A549 (cell line): ENCODE measurements around the gene NIT1. TPM values are rescaled to one million over a fixed set of nuclear protein-coding genes. Genes with fewer than 3 reads are reported as not detected.

ENCODE experiments used
- ATAC-seq, 2 experiments: fragments of 200-7000 bp in 1 of 2; fragments of >200 bp in 1 of 2; cut with Nextera tagmentation in 1 of 2; cut with Tn5 transposase in 1 of 2; 3 replicates each; pipeline versions ENCODE4 v1.8.0 to v1.9.1; 2018 to 2020; ENCODE audit warnings: mild to moderate bottlenecking in 1 of 2, moderate library complexity in 1 of 2
- CTCF ChIA-PET: fragments of 300-600 bp; sonication (Branson Sonifier 250); formaldehyde crosslinking; extraction: SDS; loops from one replicate; lab custom pipeline; 2021; ENCODE audit warnings: antibody characterized with exemption, inconsistent platforms; lab: Yijun Ruan, JAX
- POLR2A ChIA-PET: fragments of 350-600 bp; formaldehyde crosslinking; extraction: SDS; loops from one replicate; lab custom pipeline; 2021; ENCODE audit warnings: antibody characterized with exemption, inconsistent platforms; lab: Yijun Ruan, JAX
- DNase-seq, 2 experiments: peaks; one replicate each; pipeline versions ENCODE4 v3.0.0 to v3.0.0-alpha.2; 2011 to 2016; ENCODE audit warnings: low read depth in 1 of 2, low spot score in 1 of 2
- FAIRE-seq: peaks from 2 replicates; lab custom pipeline; 2011; peaks lifted over from hg19 to GRCh38; lab: Jason Lieb, UNC
- H3K27ac ChIP-seq, 2 experiments: fragments of >200 bp; sonication (Bioruptor Twin); formaldehyde crosslinking; 3 replicates each; pipeline ENCODE4 v1.5.1; 2016 to 2017
- H3K4me1 ChIP-seq: fragments of >200 bp; sonication (Bioruptor Twin); formaldehyde crosslinking; 3 replicates; pipeline ENCODE4 v1.6.1; 2016
- H3K4me2 ChIP-seq: fragments of >200 bp; sonication (Bioruptor Twin); formaldehyde crosslinking; 3 replicates; pipeline ENCODE4 v1.6.1; 2016
- H3K4me3 ChIP-seq: fragments of >200 bp; sonication (Bioruptor Twin); formaldehyde crosslinking; 3 replicates; pipeline ENCODE4 v1.5.1; 2016
- H3K9me3 ChIP-seq: fragments of >200 bp; sonication (Bioruptor Twin); formaldehyde crosslinking; 3 replicates; pipeline ENCODE4 v1.6.1; 2016
- CBX8 ChIP-seq: fragments of 200-600 bp; sonication (generic); IDR thresholded peaks from 2 replicates; pipeline ENCODE4 v1.6.1; 2016
- CTCF ChIP-seq: fragments of >200 bp; sonication (Bioruptor Twin); formaldehyde crosslinking; IDR thresholded peaks from 3 replicates; pipeline ENCODE4 v1.5.1; 2016
- E2F6 ChIP-seq: IDR thresholded peaks from 2 replicates; pipeline ENCODE4 v1.6.1; 2012; ENCODE audit warnings: low read depth, borderline replicate concordance
- FOXS1 ChIP-seq: fragments of 250-450 bp; sonication (Bioruptor Pico); IDR thresholded peaks from 2 replicates; pipeline ENCODE4 v1.5.0; 2020; ENCODE audit warnings: mild to moderate bottlenecking, moderate library complexity
- HDAC2 ChIP-seq: fragments of 200-600 bp; sonication (generic); IDR thresholded peaks from 2 replicates; pipeline ENCODE4 v1.6.1; 2016
- HMGXB4 ChIP-seq: fragments of 250-450 bp; sonication (Bioruptor Pico); IDR thresholded peaks from 2 replicates; pipeline ENCODE4 v1.5.0; 2021; ENCODE audit warnings: mild to moderate bottlenecking, moderate library complexity, borderline replicate concordance
- HOXA7 ChIP-seq: fragments of 250-450 bp; sonication (Bioruptor Pico); IDR thresholded peaks from 2 replicates; pipeline ENCODE4 v1.5.0; 2020; ENCODE audit warnings: mild to moderate bottlenecking, moderate library complexity
- MAFK ChIP-seq: fragments of 450-650 bp; IDR thresholded peaks from 2 replicates; pipeline ENCODE4 v1.6.1; 2014; ENCODE audit not compliant: partially characterized antibody
- POLR2A ChIP-seq: IDR thresholded peaks from 2 replicates; pipeline ENCODE4 v1.6.1; 2012; ENCODE audit warnings: mild to moderate bottlenecking, low read length
- RAD21 ChIP-seq, 2 experiments: fragments of >200 bp in 1 of 2; sonication (Bioruptor Twin) in 1 of 2; formaldehyde crosslinking in 1 of 2; IDR thresholded peaks in 1 of 2; conservative IDR thresholded peaks in 1 of 2; 2 replicates in 1 of 2; 3 replicates in 1 of 2; pipeline ENCODE4 v1.6.1; 2012 to 2018; ENCODE audit warnings: inconsistent platforms in 1 of 2
- RFX5 ChIP-seq: fragments of 450-650 bp; IDR thresholded peaks from 2 replicates; pipeline ENCODE4 v1.7.1; 2014; ENCODE audit warnings: antibody characterized with exemption, mild to moderate bottlenecking, moderate library complexity
- SMC3 ChIP-seq: fragments of >200 bp; sonication (Bioruptor Twin); formaldehyde crosslinking; IDR thresholded peaks from 3 replicates; pipeline ENCODE4 v1.6.1; 2018; ENCODE audit warnings: inconsistent platforms
- SREBF2 ChIP-seq: fragments of 450-650 bp; IDR thresholded peaks from 2 replicates; pipeline ENCODE4 v1.6.1; 2014; ENCODE audit warnings: mild to moderate bottlenecking, moderate library complexity
- TFCP2L1 ChIP-seq: fragments of 250-450 bp; sonication (Bioruptor Pico); IDR thresholded peaks from 2 replicates; pipeline ENCODE4 v1.5.0; 2021; ENCODE audit warnings: mild to moderate bottlenecking
- USF2 ChIP-seq: fragments of 450-650 bp; IDR thresholded peaks from 2 replicates; pipeline ENCODE4 v1.6.1; 2014; ENCODE audit warnings: antibody characterized with exemption
- ZC3H11A ChIP-seq: fragments of 450-650 bp; IDR thresholded peaks from 2 replicates; pipeline ENCODE4 v1.6.1; 2014; ENCODE audit warnings: antibody characterized with exemption, mild to moderate bottlenecking
- ZNF302 ChIP-seq: fragments of 250-450 bp; sonication (Bioruptor Pico); IDR thresholded peaks from 2 replicates; pipeline ENCODE4 v1.9.0; 2021; ENCODE audit warnings: inconsistent platforms, mild to moderate bottlenecking, moderate library complexity
- ZSCAN20 ChIP-seq: fragments of 250-450 bp; sonication (Bioruptor Pico); IDR thresholded peaks from 2 replicates; pipeline ENCODE4 v1.8.0; 2022; ENCODE audit warnings: mild to moderate bottlenecking, moderate library complexity
- WGBS: methylation state at CpG from one replicate; pipeline ENCODE4 v1.1.6; 2017; ENCODE audit errors: missing lambda C conversion rate; 5-methylcytosine and 5-hydroxymethylcytosine counted together
- polyA plus RNA-seq, 4 experiments: library from polyadenylated mRNA; depleted of rRNA in 3 of 4; stranded (reverse); fragments of >200 nt; fragmentation: RNase III in 1 of 4; extraction: RNeasy Plus Mini Kit Qiagen cat#74134 plus additional on column Dnase treatment in 1 of 4; gene quantifications; 2 replicates in 3 of 4; 3 replicates in 1 of 4; pipeline ENCODE4 v1.2.3, GENCODE V29; 2011 to 2017

NIT1 gene
- polyA plus RNA-seq, 2 of the 4 experiments (the other 2 are of a cell fraction) = 29.9 to 44.5 TPM

GRCh38 chr1:161138431-161138830 is 20.5 kb downstream of the NIT1 start:
- H3K27ac ChIP-seq = no peak overlapping the region
- H3K4me1 ChIP-seq = peaks cover 9% of the 10 kb centered on the region
- H3K4me3 ChIP-seq = no peak overlapping the region
- CTCF ChIA-PET = interaction anchor here (0.7 to 3.5 kb wide), 14 partner anchors 9 to 463 kb away, joined by 3 to 16 read pairs (median 5); partner anchors contain the start of genes KLHDC9, NIT1 and PFDN2
- H3K4me2 ChIP-seq = no peak overlapping the region
- 97% methylated on average over 1 of the region's 1 CpG for WGBS
- FAIRE-seq (no peak), ATAC-seq (no peak), DNase-seq (no peak)
- POLR2A ChIA-PET = no interaction called here
- H3K9me3 ChIP-seq = no peaks in the 10 kb centered on the region
- TF ChIP-seq HDAC2 (no peak), ZC3H11A (no peak), TFCP2L1 (CRISPR knock-in tag) (no peak), E2F6 (no peak), CBX8 (no peak), USF2 (no peak), SREBF2 (no peak), ZSCAN20 (CRISPR knock-in tag) (no peak), MAFK (no peak), HOXA7 (CRISPR knock-in tag) (no peak), HMGXB4 (no peak), FOXS1 (CRISPR knock-in tag) (no peak), CTCF (no peak), RFX5 (no peak), ZNF302 (CRISPR knock-in tag) (no peak)

- no peak overlapping the region for H3K4me3 ChIP-seq
- peak in 1 of 2 experiments; percentile 66; a peak in 3 of 6 replicates for ATAC-seq
- H3K4me1 ChIP-seq = no peaks in the 10 kb centered on the region; the same call in 2 of the 3 replicates
- no peaks in the 10 kb centered on the region for H3K9me3 ChIP-seq
- TF ChIP-seq CTCF (peak; percentile 53), RAD21 (conservative IDR thresholded peaks at IDR 0.05 in 1 of 2, IDR thresholded peaks at IDR 0.05 in 1 of 2) (peak; percentile 56 to 62), SMC3 (peak; percentile 37; the same call in 1 of the 3 replicates), POLR2A (no peak)
- TF ChIP-seq, all 56 proteins: peak for 3
- FAIRE-seq (no peak), DNase-seq (peak; percentile 35 to 44)
- Histone ChIP-seq H3K4me2 (no peak overlapping the region), H3K27ac (no peak overlapping the region)
- POLR2A ChIA-PET = interaction anchor here (1.6 kb wide), 1 partner anchor 14 kb away, joined by 4 read pairs; the partner anchor contains the start of gene UFC1
- WGBS = 69% methylated on average over 1 of the region's 1 CpG
- CTCF ChIA-PET = interaction anchor here (0.7 to 3.5 kb wide), 13 partner anchors 10 to 305 kb away, joined by 3 to 16 read pairs (median 4); partner anchors contain the start of genes KLHDC9, NIT1, PFDN2 and USF1
Measured at GRCh38 chr1:161139766-161140165, 21.9 kb downstream of the NIT1 start.
